PFSK-1 (cell line): ENCODE data around the gene PRLHR. TPM values are rescaled to one million over a fixed set of nuclear protein-coding genes. Genes with fewer than 3 reads are reported as not detected.

Experiments
- FOXP2 ChIP-seq: optimal IDR thresholded peaks from 2 replicates; pipeline ENCODE3; 2011; ENCODE audit warnings: borderline replicate concordance, control low read depth, inconsistent platforms; ENCODE audit not compliant: insufficient read depth; ENCODE audit errors: extremely low read length, extremely low read depth
- POLR2AphosphoS5 ChIP-seq: IDR thresholded peaks from 2 replicates; pipeline ENCODE4 v1.6.1; 2012; ENCODE audit warnings: low read depth, mild to moderate bottlenecking, control low read depth, low read length, moderate library complexity
- SIN3A ChIP-seq: IDR thresholded peaks from 2 replicates; pipeline ENCODE4 v1.6.1; 2012; ENCODE audit warnings: mild to moderate bottlenecking, low read length, moderate library complexity, borderline replicate concordance; ENCODE audit not compliant: insufficient read depth
- TAF1 ChIP-seq: IDR thresholded peaks from 2 replicates; pipeline ENCODE4 v1.6.1; 2012; ENCODE audit warnings: low read length, control low read depth, borderline replicate concordance; ENCODE audit not compliant: insufficient read depth
- polyA plus RNA-seq: library from polyadenylated mRNA; unstranded; fragments of >200 nt; gene quantifications from one replicate; pipeline ENCODE4 v1.2.1, GENCODE V29; 2012; ENCODE audit warnings: low read depth, missing spikeins; ENCODE audit not compliant: insufficient read length
- TF ChIP-seq, protein P1 (sequence below), 2 experiments: IDR thresholded peaks; 2 replicates each; pipeline versions ENCODE4 v1.6.1 to v1.8.0; 2011 to 2012; ENCODE audit warnings: low read depth in 2 of 2, low read length in 2 of 2, control low read depth in 1 of 2, inconsistent platforms in 1 of 2, mild to moderate bottlenecking in 1 of 2, moderate library complexity in 1 of 2; ENCODE audit not compliant: insufficient read depth in 1 of 2

Gene PRLHR
- not detected for polyA plus RNA-seq

GRCh38 chr10:118595598-118596425 is at the start of gene PRLHR:
PRLHR (minus strand) TSS chr10:118595648; CDS start chr10:118595244, 404 bp downstream.
- TF ChIP-seq, protein P1, sequence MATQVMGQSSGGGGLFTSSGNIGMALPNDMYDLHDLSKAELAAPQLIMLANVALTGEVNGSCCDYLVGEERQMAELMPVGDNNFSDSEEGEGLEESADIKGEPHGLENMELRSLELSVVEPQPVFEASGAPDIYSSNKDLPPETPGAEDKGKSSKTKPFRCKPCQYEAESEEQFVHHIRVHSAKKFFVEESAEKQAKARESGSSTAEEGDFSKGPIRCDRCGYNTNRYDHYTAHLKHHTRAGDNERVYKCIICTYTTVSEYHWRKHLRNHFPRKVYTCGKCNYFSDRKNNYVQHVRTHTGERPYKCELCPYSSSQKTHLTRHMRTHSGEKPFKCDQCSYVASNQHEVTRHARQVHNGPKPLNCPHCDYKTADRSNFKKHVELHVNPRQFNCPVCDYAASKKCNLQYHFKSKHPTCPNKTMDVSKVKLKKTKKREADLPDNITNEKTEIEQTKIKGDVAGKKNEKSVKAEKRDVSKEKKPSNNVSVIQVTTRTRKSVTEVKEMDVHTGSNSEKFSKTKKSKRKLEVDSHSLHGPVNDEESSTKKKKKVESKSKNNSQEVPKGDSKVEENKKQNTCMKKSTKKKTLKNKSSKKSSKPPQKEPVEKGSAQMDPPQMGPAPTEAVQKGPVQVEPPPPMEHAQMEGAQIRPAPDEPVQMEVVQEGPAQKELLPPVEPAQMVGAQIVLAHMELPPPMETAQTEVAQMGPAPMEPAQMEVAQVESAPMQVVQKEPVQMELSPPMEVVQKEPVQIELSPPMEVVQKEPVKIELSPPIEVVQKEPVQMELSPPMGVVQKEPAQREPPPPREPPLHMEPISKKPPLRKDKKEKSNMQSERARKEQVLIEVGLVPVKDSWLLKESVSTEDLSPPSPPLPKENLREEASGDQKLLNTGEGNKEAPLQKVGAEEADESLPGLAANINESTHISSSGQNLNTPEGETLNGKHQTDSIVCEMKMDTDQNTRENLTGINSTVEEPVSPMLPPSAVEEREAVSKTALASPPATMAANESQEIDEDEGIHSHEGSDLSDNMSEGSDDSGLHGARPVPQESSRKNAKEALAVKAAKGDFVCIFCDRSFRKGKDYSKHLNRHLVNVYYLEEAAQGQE (IDR thresholded peaks at IDR 0.05; ENCODE audit: insufficient read depth in 1 of 2, low read depth in 2 of 2, low read length in 2 of 2) = peak; percentile 95 to 96
- TF ChIP-seq TAF1 (no peak), POLR2AphosphoS5 (no peak)

DNA sequence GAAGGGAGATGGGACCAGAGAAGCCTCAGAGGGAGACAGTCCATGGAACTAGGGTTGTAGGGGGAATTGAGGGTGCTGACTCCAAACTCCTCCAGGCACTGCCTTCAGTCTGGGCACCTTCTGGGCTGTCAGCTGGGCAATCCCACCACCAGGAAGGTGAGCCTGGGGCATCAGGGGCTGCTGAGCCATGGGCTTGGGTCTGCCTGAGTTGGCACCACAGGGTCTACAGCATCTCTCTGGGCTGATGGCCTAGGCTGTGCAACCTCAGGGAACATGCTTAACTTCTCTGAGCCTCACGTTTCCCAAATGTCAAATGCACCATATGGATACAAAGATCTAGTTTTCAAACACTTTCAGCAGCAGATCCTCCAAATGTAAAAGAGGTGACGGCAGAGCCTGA is 46.8 kb upstream of the PRLHR start:
- no peak for TF ChIP-seq POLR2AphosphoS5
- TF ChIP-seq TAF1 = no peak
- TF ChIP-seq, protein P1 (IDR thresholded peaks at IDR 0.05; ENCODE audit: insufficient read depth in 1 of 2, low read depth in 2 of 2, low read length in 2 of 2) = no peak

GRCh38 chr10:118638680-118639079 is 43.2 kb upstream of the PRLHR start:
- TF ChIP-seq SIN3A (no peak), FOXP2 (no peak), POLR2AphosphoS5 (no peak), TAF1 (no peak)
- TF ChIP-seq, protein P1 (IDR thresholded peaks at IDR 0.05; ENCODE audit: insufficient read depth in 1 of 2, low read depth in 2 of 2, low read length in 2 of 2) = no peak

DNA sequence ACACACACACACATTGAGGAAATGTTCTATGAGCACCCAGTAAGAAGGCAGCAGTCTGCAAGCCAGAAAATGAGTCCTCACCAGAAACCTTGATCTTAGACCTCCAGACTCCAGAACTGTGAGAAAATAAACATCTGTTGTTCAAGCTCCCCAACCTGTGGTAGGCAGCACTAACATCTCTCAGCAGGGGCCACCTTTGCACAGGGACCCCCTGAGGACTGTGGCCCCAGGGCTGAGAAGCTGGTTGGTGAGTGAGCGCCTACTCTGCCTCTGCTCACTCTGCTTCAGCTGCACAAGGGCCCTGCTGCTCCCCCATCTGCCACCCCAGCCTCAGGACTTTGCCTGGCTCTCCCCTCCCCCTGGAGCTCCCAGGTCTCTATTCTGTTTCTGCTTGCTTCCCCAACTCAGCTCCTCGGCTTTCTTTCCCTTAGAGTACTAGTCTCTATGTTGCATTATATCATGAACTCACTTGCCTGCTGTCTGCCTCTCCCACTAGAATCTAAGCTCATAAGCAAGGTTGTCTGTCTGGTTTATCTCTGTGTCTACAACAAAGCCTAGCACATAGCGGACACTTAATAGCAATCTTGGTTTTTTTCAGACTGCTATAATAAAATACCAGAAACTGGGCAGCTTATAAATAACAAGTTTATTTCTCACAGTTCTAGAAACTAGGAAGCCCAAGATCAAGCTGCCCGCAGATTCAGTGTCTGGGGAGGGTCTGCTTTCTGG is 40.4 kb upstream of the PRLHR start:
- TF ChIP-seq FOXP2 (no peak), TAF1 (no peak), POLR2AphosphoS5 (no peak), SIN3A (no peak)
- TF ChIP-seq, protein P1 (IDR thresholded peaks at IDR 0.05; ENCODE audit: insufficient read depth in 1 of 2, low read depth in 2 of 2, low read length in 2 of 2) = no peak
